ENCODE results near the gene INSR.

INSR gene

DNA sequence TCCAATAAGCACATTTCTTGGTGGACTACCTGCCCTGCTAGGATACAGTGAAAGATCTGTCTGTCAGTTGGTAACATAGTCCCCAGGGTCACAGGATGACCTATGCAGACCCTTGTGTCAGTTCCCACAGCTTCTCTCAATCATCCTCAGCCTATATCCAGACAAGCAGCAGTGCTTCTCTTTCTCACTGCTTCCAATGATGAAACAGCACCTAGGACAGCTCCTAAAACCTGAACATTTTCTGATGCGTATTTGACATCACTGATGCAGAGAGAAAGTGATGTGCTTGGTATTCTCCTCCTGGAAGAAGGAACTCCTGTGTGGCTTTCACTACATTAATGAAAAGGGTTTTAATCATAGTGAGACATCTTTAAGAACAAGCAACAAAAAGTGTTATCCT lies 181.0 kb downstream of the INSR start:
- no peak for ATAC-seq (ENCODE audit: low read depth)
- no peaks in the 10 kb centered on the region for H3K36me3 ChIP-seq (ENCODE audit: low read depth)

DNA sequence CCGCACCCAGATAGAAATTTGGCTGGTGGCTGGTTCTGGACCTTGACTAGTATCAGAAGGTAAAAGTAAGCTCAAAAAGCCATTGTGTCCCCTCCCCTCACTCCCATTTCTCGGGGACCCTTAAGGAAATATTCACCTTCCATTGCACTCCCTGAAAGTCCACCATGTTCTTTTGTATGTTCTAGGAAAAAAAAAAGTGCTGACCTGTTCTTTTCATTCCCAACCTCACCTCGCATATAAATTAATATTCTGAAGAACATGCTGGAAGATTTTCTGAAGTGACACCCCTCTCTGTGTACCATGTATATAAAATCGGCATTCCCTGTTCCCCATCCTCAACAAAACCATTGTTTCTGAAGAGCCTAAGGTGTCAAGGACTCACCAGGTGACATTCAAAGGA lies 181.5 kb downstream of the INSR start:
- TF ChIP-seq, protein P1, sequence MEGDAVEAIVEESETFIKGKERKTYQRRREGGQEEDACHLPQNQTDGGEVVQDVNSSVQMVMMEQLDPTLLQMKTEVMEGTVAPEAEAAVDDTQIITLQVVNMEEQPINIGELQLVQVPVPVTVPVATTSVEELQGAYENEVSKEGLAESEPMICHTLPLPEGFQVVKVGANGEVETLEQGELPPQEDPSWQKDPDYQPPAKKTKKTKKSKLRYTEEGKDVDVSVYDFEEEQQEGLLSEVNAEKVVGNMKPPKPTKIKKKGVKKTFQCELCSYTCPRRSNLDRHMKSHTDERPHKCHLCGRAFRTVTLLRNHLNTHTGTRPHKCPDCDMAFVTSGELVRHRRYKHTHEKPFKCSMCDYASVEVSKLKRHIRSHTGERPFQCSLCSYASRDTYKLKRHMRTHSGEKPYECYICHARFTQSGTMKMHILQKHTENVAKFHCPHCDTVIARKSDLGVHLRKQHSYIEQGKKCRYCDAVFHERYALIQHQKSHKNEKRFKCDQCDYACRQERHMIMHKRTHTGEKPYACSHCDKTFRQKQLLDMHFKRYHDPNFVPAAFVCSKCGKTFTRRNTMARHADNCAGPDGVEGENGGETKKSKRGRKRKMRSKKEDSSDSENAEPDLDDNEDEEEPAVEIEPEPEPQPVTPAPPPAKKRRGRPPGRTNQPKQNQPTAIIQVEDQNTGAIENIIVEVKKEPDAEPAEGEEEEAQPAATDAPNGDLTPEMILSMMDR (IDR thresholded peaks at IDR 0.05; ENCODE audit: poor library complexity, severe bottlenecking): no peak
- Histone ChIP-seq H3K36me3 (ENCODE audit: low read depth) (no peaks in the 10 kb centered on the region), H3K9me3 (ENCODE audit: severe bottlenecking) (no peaks in the 10 kb centered on the region), H3K27me3 (ENCODE audit: insufficient read depth, poor library complexity, severe bottlenecking) (no peaks in the 10 kb centered on the region), H3K4me3 (ENCODE audit: severe bottlenecking) (no peak overlapping the region), H3K4me1 (ENCODE audit: insufficient read depth, poor library complexity, severe bottlenecking) (no peaks in the 10 kb centered on the region), H3K27ac (ENCODE audit: poor library complexity, severe bottlenecking) (no peak overlapping the region)
- no peak for ATAC-seq (ENCODE audit: low read depth)
- no peak for DNase-seq (ENCODE audit: low spot score)

More for the DNA sequence above, 181.0 kb downstream of the INSR start:
- Histone ChIP-seq H3K4me1 (ENCODE audit: insufficient read depth, poor library complexity, severe bottlenecking) (no peaks in the 10 kb centered on the region), H3K4me3 (ENCODE audit: severe bottlenecking) (no peak overlapping the region), H3K27me3 (ENCODE audit: insufficient read depth, poor library complexity, severe bottlenecking) (no peaks in the 10 kb centered on the region), H3K27ac (ENCODE audit: poor library complexity, severe bottlenecking) (no peak overlapping the region), H3K9me3 (ENCODE audit: severe bottlenecking) (no peaks in the 10 kb centered on the region)
- TF ChIP-seq, protein P1 (IDR thresholded peaks at IDR 0.05; ENCODE audit: poor library complexity, severe bottlenecking): no peak
- no peak for DNase-seq (ENCODE audit: low spot score)

DNA sequence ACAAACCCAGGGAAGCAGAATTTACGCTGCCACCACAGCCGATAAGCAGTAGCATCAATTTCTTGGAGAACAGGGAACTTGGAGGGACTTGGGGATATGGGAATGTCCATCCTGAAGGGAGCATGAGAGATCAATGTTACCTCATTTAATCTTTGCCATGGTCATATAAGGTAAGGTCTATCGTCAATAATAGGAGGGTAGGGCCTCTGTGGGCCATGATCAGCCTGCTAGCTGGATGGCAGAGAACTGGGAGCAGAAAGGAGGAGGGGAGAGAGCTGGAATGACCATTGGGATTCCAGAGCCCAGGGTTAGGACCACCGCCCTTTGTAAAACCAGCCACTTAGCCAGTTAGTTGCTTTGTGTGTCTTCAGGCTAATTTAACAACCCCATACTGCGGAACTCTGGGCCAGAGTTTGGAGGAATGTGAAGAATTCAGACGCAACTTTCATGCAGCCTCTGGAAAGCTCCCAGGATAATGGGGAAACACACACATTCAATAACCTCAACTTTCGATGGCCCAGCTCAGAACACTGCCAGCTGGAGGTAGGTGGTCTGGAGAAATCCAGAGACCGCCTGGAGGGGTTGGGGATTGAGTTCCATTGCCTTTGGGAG lies 184.4 kb downstream of the INSR start:
- Histone ChIP-seq H3K9me3 (ENCODE audit: severe bottlenecking) (no peaks in the 10 kb centered on the region), H3K27me3 (ENCODE audit: insufficient read depth, poor library complexity, severe bottlenecking) (no peaks in the 10 kb centered on the region), H3K4me3 (ENCODE audit: severe bottlenecking) (no peak overlapping the region), H3K27ac (ENCODE audit: poor library complexity, severe bottlenecking) (no peak overlapping the region), H3K36me3 (ENCODE audit: low read depth) (no peaks in the 10 kb centered on the region), H3K4me1 (ENCODE audit: insufficient read depth, poor library complexity, severe bottlenecking) (no peaks in the 10 kb centered on the region)
- TF ChIP-seq, protein P1 (IDR thresholded peaks at IDR 0.05; ENCODE audit: poor library complexity, severe bottlenecking): no peak
- no peak for DNase-seq (ENCODE audit: low spot score)
- ATAC-seq (ENCODE audit: low read depth): no peak

DNA sequence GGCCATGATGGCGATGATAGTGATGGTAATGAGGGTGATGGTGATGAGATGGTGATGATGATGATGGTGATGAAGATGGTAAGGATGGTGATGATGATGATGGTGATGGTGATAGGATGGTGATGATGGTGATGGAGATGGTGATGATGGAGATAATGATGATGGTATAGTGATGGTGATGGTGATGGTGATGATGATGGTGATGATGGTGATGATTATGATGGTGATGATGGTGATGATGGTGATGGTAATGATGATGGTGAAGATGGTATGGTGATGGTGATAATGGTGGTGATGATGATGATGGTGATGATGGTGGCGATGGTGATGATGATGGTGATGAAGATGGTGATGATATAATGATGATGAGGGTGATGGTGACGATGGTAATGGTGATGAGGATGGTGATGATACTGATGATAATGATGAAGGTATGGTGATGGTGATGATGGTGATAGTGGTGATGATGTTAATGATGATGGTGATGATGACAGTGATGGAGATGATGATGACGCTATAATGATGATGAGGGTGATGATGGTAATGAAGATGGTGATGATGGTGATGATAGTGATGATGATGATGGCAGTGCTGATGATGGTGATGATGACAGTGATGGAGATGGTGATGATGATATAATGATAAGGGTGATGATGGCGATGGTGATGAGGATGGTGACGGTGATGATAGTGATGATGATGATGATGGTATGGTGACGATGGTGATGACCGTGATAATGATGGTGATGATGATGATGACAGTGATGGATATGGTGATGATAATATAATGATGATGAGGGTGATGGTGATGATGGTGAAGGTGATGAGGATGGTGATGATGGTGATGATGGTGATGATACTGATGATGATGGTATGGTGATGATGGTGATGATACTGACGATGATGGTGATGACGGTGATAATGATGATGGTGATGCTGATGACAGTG lies 187.2 kb downstream of the INSR start:
- no peaks in the 10 kb centered on the region for H3K36me3 ChIP-seq (ENCODE audit: low read depth)
- H3K9me3 ChIP-seq (ENCODE audit: severe bottlenecking): no peaks in the 10 kb centered on the region
- H3K4me1 ChIP-seq (ENCODE audit: insufficient read depth, poor library complexity, severe bottlenecking): no peaks in the 10 kb centered on the region
- TF ChIP-seq, protein P1 (IDR thresholded peaks at IDR 0.05; ENCODE audit: poor library complexity, severe bottlenecking): no peak
- no peaks in the 10 kb centered on the region for H3K27me3 ChIP-seq (ENCODE audit: insufficient read depth, poor library complexity, severe bottlenecking)
- no peak for ATAC-seq (ENCODE audit: low read depth)
- H3K4me3 ChIP-seq (ENCODE audit: severe bottlenecking): no peak overlapping the region
- DNase-seq (ENCODE audit: low spot score): no peak
- H3K27ac ChIP-seq (ENCODE audit: poor library complexity, severe bottlenecking): no peak overlapping the region
